Subcutaneous adipose tissue (tissue), 4 donors: ENCODE data around the gene NPAS3. TPM values are rescaled to one million over a fixed set of nuclear protein-coding genes. Genes with fewer than 3 reads are reported as not detected.

Experiments
- total RNA-seq, 4 donors: library from RNA; depleted of rRNA; stranded (reverse); fragments of >200 nt; gene quantifications; one replicate each; pipeline ENCODE4 v1.1.0, GENCODE V29; 2016
- TF ChIP-seq, protein P1 (sequence below): fragments of 450-650 bp; IDR thresholded peaks from one replicate; pipeline ENCODE4 v1.5.1; 2016; ENCODE audit warnings: low read depth, mild to moderate bottlenecking, control low read depth, antibody characterized with exemption, moderate library complexity

The NPAS3 gene
- total RNA-seq, 4 donors from 2014 or later: 0.51 to 1.3 (median 1.0) TPM

- TF ChIP-seq, protein P1, sequence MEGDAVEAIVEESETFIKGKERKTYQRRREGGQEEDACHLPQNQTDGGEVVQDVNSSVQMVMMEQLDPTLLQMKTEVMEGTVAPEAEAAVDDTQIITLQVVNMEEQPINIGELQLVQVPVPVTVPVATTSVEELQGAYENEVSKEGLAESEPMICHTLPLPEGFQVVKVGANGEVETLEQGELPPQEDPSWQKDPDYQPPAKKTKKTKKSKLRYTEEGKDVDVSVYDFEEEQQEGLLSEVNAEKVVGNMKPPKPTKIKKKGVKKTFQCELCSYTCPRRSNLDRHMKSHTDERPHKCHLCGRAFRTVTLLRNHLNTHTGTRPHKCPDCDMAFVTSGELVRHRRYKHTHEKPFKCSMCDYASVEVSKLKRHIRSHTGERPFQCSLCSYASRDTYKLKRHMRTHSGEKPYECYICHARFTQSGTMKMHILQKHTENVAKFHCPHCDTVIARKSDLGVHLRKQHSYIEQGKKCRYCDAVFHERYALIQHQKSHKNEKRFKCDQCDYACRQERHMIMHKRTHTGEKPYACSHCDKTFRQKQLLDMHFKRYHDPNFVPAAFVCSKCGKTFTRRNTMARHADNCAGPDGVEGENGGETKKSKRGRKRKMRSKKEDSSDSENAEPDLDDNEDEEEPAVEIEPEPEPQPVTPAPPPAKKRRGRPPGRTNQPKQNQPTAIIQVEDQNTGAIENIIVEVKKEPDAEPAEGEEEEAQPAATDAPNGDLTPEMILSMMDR: no peak
Measured at GRCh38 chr14:33488582-33488981, 549.9 kb downstream of the NPAS3 start.

- TF ChIP-seq, protein P1: no peak
Measured at GRCh38 chr14:33490555-33490954, 551.9 kb downstream of the NPAS3 start.

DNA sequence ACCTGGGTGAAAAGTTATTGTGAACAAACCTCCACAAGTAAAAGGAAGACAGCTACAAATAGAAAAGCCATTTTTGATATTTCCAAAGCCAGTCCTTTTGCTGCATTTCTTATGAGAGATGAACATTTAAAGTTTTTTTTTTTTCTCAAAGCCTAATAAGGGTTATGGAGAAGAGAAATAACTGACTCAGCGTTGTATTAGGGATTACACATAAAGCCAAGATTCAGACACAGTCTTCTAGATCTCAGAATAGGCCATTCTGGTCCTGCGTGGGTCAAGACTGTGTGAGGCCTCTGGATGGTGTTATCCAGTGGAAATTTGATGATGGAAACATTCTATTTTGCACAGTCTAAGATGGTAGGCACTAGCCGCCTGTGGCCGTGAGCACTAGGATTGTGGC is 552.4 kb downstream of the NPAS3 start:
- TF ChIP-seq, protein P1: no peak

DNA sequence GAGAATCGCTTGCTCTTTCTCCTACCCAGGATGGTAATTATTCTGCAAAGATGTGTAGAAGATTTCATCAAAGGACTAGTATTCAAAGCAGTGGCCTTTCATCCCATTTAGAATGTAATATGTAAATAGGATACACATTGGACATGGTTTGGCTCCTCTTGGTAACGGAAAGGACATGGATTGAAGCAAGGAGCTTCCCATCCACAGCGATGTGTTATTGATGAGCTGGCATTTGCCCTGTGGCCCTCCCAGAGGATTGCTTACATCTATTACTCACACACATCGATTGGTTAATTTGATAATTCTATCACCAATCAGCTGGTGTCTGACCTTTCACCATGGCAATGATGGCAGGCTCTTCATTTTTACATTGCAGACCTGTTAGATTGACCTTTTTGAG is 553.8 kb downstream of the NPAS3 start:
- TF ChIP-seq, protein P1: no peak

DNA sequence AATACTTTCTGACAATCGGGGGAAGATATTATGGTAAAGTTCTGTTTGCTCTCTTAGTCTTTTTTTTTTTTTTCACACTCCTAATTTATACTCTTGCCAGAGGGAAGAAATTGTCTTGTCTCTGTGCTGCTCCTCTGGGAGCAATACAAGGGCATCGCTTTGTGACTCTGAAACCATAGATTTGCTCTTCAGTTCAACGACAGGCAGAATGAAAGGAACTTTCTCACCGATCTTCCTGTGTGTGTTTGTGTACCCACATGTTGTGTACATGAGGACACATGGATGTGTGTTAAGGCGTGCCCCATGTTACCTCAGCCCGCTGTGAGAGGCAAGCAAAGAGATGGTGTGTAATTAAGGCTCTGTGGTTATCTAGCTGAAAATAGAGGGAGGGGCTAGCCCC is 554.6 kb downstream of the NPAS3 start:
- TF ChIP-seq, protein P1: no peak

- TF ChIP-seq, protein P1: no peak
Measured at GRCh38 chr14:33493990-33494389, 555.3 kb downstream of the NPAS3 start.

- TF ChIP-seq, protein P1: no peak
Measured at GRCh38 chr14:33499687-33500086, 561.0 kb downstream of the NPAS3 start.
